Right atrium auricular region (tissue), 2 donors: Measurements from ENCODE around the gene ANKS1B. TPM values are rescaled to one million over a fixed set of nuclear protein-coding genes. Genes with fewer than 3 reads are reported as not detected.

Experiments used
- DNase-seq: peaks from one replicate; pipeline ENCODE4 v3.0.0-alpha.2; 2019; ENCODE audit warnings: low spot score
- H3K27ac ChIP-seq, 2 donors: fragments of 200-600 bp; sonication (generic); 1 replicate in 1 of 2; 2 replicates in 1 of 2; pipeline ENCODE4 v1.5.1; 2016 to 2019
- H3K27me3 ChIP-seq, 2 donors: fragments of 200-600 bp; sonication (generic); one replicate each; pipeline versions ENCODE4 v1.5.1 to v1.6.0; 2017 to 2019
- H3K36me3 ChIP-seq: fragments of 200-600 bp; sonication (generic); one replicate; pipeline ENCODE4 v1.5.1; 2016
- H3K4me1 ChIP-seq, 2 donors: fragments of 200-600 bp; sonication (generic); one replicate each; pipeline versions ENCODE4 v1.5.1 to v1.6.0; 2017 to 2019
- H3K4me3 ChIP-seq, 2 donors: fragments of 200-600 bp; sonication (generic); 1 replicate in 1 of 2; 2 replicates in 1 of 2; pipeline ENCODE4 v1.5.1; 2017 to 2019; ENCODE audit warnings: mild to moderate bottlenecking in 1 of 2, moderate library complexity in 1 of 2
- H3K9me3 ChIP-seq, 2 donors: fragments of 200-600 bp; sonication (generic); one replicate each; pipeline ENCODE4 v1.5.1; 2019
- CTCF ChIP-seq, 2 donors: fragments of 200-600 bp; sonication (generic); IDR thresholded peaks; one replicate each; pipeline ENCODE4 v1.5.1; 2019; ENCODE audit warnings: antibody characterized with exemption in 2 of 2
- total RNA-seq, 2 donors: library from RNA; depleted of rRNA; stranded (reverse); fragments of >200 nt; gene quantifications; one replicate each; pipeline ENCODE4 v1.1.0, GENCODE V29; 2016

The ANKS1B gene
- total RNA-seq, 2 donors from 2014 or later = 2.4 to 3.1 TPM

GRCh38 chr12:98740751-98741150, 1244.0 kb downstream of the ANKS1B start:
- no peak for TF ChIP-seq CTCF (IDR thresholded peaks at IDR 0.05)

GRCh38 chr12:98738539-98738938, 1246.2 kb downstream of the ANKS1B start:
- H3K36me3 ChIP-seq = no peaks in the 10 kb centered on the region
- H3K9me3 ChIP-seq = no peaks in the 10 kb centered on the region
- DNase-seq = no peak
- TF ChIP-seq CTCF (IDR thresholded peaks at IDR 0.05) = no peak
- no peaks in the 10 kb centered on the region for H3K4me1 ChIP-seq
- no peaks in the 10 kb centered on the region for H3K27me3 ChIP-seq
- H3K27ac ChIP-seq = no peak overlapping the region
- H3K4me3 ChIP-seq = no peak overlapping the region

More at GRCh38 chr12:98740751-98741150, 1244.0 kb downstream of the ANKS1B start:
- H3K27me3 ChIP-seq = no peaks in the 10 kb centered on the region
- no peaks in the 10 kb centered on the region for H3K9me3 ChIP-seq
- H3K36me3 ChIP-seq = no peaks in the 10 kb centered on the region
- peaks cover 0 to 5% of the 10 kb centered on the region in 2 donors for H3K4me1 ChIP-seq
- no peak overlapping the region for H3K27ac ChIP-seq
- no peak overlapping the region for H3K4me3 ChIP-seq
- DNase-seq = no peak

GRCh38 chr12:98738002-98738401, 1246.7 kb downstream of the ANKS1B start:
- Histone ChIP-seq H3K27me3 (no peaks in the 10 kb centered on the region), H3K36me3 (peaks cover 4% of the 10 kb centered on the region), H3K9me3 (no peaks in the 10 kb centered on the region), H3K4me3 (no peak overlapping the region), H3K4me1 (no peaks in the 10 kb centered on the region), H3K27ac (no peak overlapping the region)
- TF ChIP-seq CTCF (IDR thresholded peaks at IDR 0.05) = no peak
- DNase-seq = no peak

- H3K4me3 ChIP-seq = no peak overlapping the region
Measured at GRCh38 chr12:98737322-98737712, 1247.4 kb downstream of the ANKS1B start.

GRCh38 chr12:98736352-98737321, 1248.1 kb downstream of the ANKS1B start:
- no peak for TF ChIP-seq CTCF (IDR thresholded peaks at IDR 0.05)
- Histone ChIP-seq H3K9me3 (no peaks in the 10 kb centered on the region), H3K4me1 (no peaks in the 10 kb centered on the region), H3K36me3 (peaks cover 8% of the 10 kb centered on the region), H3K27ac (no peak overlapping the region), H3K27me3 (no peaks in the 10 kb centered on the region), H3K4me3 (no peak overlapping the region)
- DNase-seq = no peak

More at GRCh38 chr12:98737322-98737712, 1247.4 kb downstream of the ANKS1B start:
- Histone ChIP-seq H3K36me3 (peaks cover 8% of the 10 kb centered on the region), H3K9me3 (no peaks in the 10 kb centered on the region), H3K27ac (no peak overlapping the region), H3K4me1 (no peaks in the 10 kb centered on the region), H3K27me3 (no peaks in the 10 kb centered on the region)
- TF ChIP-seq CTCF (IDR thresholded peaks at IDR 0.05) = no peak
- no peak for DNase-seq
